Measurements from ENCODE around the gene TRIM71. TPM values are rescaled to one million over a fixed set of nuclear protein-coding genes. Genes with fewer than 3 reads are reported as not detected.

The TRIM71 gene
- total RNA-seq, 4 donors from 2014 or later: not detected

DNA sequence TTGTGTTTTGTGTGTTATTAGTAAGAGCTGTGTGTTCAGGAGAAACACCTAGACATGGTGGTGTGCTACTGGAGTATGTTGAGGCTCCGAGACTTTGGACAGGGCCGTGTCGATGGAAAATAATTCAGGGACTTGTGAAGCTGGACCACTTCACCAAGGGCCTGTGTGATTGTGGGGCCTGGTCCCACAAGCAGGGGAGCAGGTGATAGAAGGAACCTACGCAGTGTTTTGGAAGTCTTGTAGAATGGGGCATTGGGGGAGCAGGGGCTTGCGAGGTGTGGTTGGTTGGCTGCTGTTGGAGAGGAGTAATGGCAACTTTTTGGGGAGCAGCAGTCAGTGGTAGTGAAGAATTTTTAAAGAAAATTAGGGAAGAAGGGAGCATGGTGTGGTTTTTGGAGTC, 48.7 kb downstream of the TRIM71 start:
- no peaks in the 10 kb centered on the region for H3K4me1 ChIP-seq
- no peak overlapping the region for H3K27ac ChIP-seq
- no peaks in the 10 kb centered on the region for H3K27me3 ChIP-seq
- H3K4me3 ChIP-seq: no peak overlapping the region
- no peak for DNase-seq
- H3K36me3 ChIP-seq: no peaks in the 10 kb centered on the region
- no peaks in the 10 kb centered on the region for H3K9me3 ChIP-seq
- TF ChIP-seq, protein P1, sequence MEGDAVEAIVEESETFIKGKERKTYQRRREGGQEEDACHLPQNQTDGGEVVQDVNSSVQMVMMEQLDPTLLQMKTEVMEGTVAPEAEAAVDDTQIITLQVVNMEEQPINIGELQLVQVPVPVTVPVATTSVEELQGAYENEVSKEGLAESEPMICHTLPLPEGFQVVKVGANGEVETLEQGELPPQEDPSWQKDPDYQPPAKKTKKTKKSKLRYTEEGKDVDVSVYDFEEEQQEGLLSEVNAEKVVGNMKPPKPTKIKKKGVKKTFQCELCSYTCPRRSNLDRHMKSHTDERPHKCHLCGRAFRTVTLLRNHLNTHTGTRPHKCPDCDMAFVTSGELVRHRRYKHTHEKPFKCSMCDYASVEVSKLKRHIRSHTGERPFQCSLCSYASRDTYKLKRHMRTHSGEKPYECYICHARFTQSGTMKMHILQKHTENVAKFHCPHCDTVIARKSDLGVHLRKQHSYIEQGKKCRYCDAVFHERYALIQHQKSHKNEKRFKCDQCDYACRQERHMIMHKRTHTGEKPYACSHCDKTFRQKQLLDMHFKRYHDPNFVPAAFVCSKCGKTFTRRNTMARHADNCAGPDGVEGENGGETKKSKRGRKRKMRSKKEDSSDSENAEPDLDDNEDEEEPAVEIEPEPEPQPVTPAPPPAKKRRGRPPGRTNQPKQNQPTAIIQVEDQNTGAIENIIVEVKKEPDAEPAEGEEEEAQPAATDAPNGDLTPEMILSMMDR (IDR thresholded peaks at IDR 0.05): no peak
- no peak for TF ChIP-seq POLR2A (IDR thresholded peaks at IDR 0.05)

DNA sequence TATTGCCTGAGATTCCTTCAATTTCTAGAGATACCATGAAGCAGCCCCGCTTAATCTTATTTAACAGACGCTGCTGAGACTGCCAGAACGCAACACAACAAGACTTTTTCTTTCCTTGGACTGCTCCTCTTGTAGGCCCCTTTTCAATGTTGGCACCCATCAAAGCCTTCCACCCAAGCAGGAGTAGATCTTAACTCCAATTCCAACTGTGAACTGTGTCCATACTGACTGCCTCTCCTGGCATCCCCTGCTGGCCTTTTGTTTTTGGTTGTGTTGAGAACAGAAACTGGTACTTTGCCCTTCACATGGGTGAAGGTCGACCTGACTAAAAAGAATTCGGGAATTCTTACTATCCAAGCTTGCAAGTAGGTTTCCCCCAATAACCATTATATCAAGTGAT, 50.2 kb downstream of the TRIM71 start:
- Histone ChIP-seq H3K27me3 (no peaks in the 10 kb centered on the region), H3K27ac (no peak overlapping the region), H3K36me3 (no peaks in the 10 kb centered on the region), H3K9me3 (no peaks in the 10 kb centered on the region), H3K4me3 (no peak overlapping the region), H3K4me1 (no peaks in the 10 kb centered on the region)
- DNase-seq: no peak
- TF ChIP-seq POLR2A (IDR thresholded peaks at IDR 0.05): no peak
- TF ChIP-seq, protein P1 (IDR thresholded peaks at IDR 0.05): no peak

DNA sequence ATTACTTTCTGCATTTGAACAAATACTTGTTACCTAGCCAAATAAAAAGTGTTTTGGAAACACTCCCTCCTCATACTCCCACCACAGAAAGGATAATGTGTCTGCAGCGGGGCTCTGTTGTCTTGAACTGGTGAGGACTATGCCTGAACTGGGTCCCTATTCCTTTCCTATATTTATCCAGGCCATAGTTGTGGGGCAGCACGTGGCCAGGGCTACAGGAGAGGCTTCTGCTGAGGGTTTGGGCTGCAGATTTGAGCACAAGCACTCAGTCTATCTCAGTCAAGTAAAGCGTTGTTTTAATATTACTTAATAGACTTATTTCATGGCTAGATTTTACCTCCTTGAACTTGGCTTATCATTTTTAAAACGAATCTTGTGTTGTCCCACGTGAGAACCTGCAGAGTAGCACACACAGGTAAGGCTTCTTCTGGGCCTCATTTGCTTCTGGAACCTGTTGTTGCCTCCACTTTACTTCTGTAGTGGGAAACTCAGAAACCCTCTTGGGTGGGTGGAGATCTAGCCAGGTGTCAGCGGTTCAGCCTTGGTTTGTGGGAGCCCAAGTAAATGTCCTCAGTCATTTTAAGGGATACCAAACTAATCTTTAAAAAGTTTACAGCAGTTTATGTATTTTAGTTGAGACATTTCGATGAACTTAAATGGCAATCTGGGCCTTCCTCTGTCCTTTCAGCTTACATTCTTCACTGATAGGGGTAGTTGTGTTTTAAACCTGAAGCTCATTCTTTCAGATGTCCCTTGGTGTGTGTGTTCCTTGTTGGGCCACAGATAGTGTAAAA, 51.1 kb downstream of the TRIM71 start:
- no peaks in the 10 kb centered on the region for H3K9me3 ChIP-seq
- DNase-seq: no peak
- H3K36me3 ChIP-seq: no peaks in the 10 kb centered on the region
- H3K27ac ChIP-seq: no peak overlapping the region
- H3K4me1 ChIP-seq: no peaks in the 10 kb centered on the region
- H3K27me3 ChIP-seq: no peaks in the 10 kb centered on the region
- TF ChIP-seq, protein P1 (IDR thresholded peaks at IDR 0.05): no peak
- no peak for TF ChIP-seq POLR2A (IDR thresholded peaks at IDR 0.05)
- no peak overlapping the region for H3K4me3 ChIP-seq

DNA sequence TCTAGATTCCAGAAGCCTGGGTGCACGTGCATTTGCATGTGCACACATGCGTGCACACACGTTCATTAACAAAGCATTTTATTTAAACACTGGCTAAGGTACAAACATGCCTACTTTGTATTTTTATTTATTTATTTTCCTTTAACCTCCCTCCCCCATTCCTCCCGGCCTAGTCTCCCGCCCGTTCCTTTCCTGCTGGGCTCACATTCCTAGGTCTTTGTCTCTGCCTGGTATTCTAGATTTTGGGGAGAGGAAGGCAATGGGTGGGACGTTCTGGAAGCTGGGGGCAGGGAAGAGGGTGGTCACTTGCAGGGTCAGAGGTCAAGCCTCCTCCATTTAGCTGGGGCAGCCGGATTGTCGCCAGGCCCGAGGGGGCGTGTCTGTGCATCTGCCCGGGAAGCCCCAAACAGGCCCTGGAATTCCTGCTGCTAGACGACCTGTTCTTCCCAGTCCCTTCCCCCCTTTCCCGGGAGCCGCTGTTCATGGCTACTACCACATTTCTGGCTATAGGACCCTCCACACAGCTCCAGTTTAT, 51.8 kb downstream of the TRIM71 start:
- Histone ChIP-seq H3K9me3 (no peaks in the 10 kb centered on the region), H3K4me3 (no peak overlapping the region), H3K4me1 (no peaks in the 10 kb centered on the region), H3K27me3 (no peaks in the 10 kb centered on the region), H3K36me3 (no peaks in the 10 kb centered on the region), H3K27ac (no peak overlapping the region)
- TF ChIP-seq, protein P1 (IDR thresholded peaks at IDR 0.05): no peak
- TF ChIP-seq POLR2A (IDR thresholded peaks at IDR 0.05): no peak
- no peak for DNase-seq

DNA sequence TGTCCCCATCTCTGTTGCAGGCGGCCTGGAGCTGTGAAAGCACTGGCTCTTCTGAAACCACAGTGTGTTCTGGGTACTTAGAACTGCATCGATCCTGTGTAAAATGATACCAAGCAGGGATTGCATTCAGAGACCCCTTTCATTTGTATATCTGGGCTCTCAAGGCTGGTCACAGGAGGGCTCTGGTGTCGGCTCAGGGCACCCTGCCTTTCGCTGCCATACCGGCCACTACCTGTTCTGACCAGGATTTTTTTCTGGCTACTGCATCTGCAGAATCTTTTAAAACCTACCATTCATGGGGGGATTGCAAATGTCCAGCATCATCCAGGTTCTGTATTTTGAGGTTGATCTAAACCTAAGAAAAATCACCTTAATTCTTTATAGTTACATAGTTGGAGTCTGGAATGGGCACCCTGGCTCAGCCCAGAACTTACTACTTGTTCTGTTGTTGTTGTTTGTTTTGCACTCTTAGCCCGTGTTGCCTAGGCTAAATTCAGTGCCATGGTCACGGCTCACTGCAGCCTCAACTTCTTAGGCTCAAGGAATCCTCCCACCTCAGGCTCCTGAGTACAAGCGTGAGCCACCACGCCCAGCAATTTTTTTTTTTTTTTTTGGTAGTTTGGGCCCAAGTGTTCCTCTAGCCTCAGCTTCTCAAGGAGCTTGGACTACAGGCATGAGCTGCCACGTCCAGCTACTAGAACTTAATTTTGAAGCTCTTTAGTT, 52.7 kb downstream of the TRIM71 start:
- H3K4me3 ChIP-seq: no peak overlapping the region
- H3K9me3 ChIP-seq: no peaks in the 10 kb centered on the region
- no peak for DNase-seq
- no peaks in the 10 kb centered on the region for H3K4me1 ChIP-seq
- no peaks in the 10 kb centered on the region for H3K36me3 ChIP-seq
- H3K27ac ChIP-seq: no peak overlapping the region
- no peaks in the 10 kb centered on the region for H3K27me3 ChIP-seq
- TF ChIP-seq, protein P1 (IDR thresholded peaks at IDR 0.05): no peak
- TF ChIP-seq POLR2A (IDR thresholded peaks at IDR 0.05): no peak

All from Peyer's patch (tissue), 4 donors.